Rectal smooth muscle tissue (tissue), 1 donor: Measurements from ENCODE around the gene RNF19B.
"Not testable (repeated sequence)": the region's sequence is repeated elsewhere in the genome, so short reads cannot be mapped to it uniquely, and the experiment has no call there.

ENCODE experiments used
- H3K27ac ChIP-seq: one replicate; pipeline ENCODE4 v1.7.0; 2013; ENCODE audit warnings: low read depth, low read length, inconsistent platforms
- H3K27me3 ChIP-seq: one replicate; pipeline ENCODE4 v1.7.0; 2013; ENCODE audit warnings: low read length; ENCODE audit not compliant: control insufficient read depth, insufficient read depth
- H3K36me3 ChIP-seq: one replicate; pipeline ENCODE4 v1.7.0; 2013; ENCODE audit warnings: low read length; ENCODE audit not compliant: control insufficient read depth, insufficient read depth
- H3K4me1 ChIP-seq: one replicate; pipeline ENCODE4 v1.7.0; 2013; ENCODE audit warnings: low read length; ENCODE audit not compliant: control insufficient read depth, insufficient read depth
- H3K4me3 ChIP-seq: one replicate; pipeline ENCODE4 v1.7.0; 2013; ENCODE audit warnings: low read length
- H3K9ac ChIP-seq: one replicate; pipeline ENCODE4 v1.7.0; 2013; ENCODE audit warnings: low read length

RNF19B gene

DNA sequence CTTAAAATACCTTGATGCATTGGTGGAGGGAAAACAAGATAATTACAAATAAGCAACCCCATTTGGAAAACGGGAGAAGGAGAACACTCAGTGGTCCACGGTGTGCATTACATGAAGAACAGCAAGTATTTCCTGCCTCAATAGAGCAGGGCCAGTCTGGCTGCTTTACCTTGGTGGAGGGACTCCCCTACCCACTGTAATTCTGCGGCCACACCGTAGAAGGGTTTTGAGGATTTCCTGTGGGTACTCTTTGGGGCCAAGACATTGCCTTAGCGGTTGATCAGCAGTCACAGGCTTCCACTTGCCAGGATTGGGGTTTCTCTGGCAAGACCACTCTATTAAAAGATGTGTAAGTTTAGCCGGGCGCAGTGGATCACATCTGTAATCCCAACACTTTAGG lies 47.1 kb downstream of the RNF19B start:
- Histone ChIP-seq H3K4me3 (no peak overlapping the region), H3K9ac (no peak overlapping the region), H3K36me3 (no peaks in the 10 kb centered on the region), H3K27ac (no peak overlapping the region), H3K4me1 (no peaks in the 10 kb centered on the region), H3K27me3 (peaks cover 2% of the 10 kb centered on the region)

DNA sequence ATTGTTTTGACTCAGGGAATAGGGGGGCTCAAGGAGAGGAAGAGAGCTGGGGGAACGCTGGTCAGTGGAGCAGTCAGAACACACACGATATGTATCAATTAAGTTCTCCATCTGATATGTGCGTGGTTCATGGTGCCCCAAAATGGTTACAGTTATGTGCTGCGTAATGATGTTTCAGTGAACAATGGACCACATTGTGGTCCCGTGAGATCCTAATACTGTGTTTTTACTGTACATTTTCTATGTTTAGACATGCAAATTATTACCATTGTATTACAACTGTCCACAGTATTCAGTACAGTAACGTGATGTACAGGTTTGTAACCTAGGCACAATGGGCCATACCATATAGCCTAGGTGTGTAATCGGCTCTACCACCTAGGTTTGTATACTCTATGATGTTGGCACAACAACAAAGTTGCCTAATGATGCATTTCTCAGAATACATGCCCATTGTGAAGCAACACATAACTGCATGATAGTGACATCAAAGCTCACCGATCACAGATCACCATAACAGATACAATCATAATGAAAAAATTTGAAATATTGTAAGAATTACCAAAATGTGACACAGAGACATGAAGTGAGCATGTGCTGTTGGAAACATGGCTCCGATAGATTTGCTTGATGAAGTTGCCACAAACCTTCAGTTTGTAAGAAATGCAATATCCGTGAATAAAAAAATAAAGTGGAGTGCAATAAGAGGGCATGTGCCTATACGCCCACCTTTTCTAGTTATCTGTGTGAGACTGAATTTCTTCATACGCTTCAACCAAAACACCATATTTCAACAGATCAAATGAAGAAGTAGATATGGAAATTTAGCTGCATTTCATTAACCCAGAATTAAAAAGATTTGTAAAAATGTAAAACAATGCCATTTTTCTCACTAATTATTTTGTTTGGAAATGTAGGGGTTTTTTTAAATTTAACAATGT lies 48.6 kb downstream of the RNF19B start:
- H3K9ac ChIP-seq = no peak overlapping the region
- peaks cover 2% of the 10 kb centered on the region for H3K27me3 ChIP-seq
- H3K4me1 ChIP-seq = no peaks in the 10 kb centered on the region
- H3K27ac ChIP-seq = no peak overlapping the region
- H3K36me3 ChIP-seq = no peaks in the 10 kb centered on the region
- no peak overlapping the region for H3K4me3 ChIP-seq

DNA sequence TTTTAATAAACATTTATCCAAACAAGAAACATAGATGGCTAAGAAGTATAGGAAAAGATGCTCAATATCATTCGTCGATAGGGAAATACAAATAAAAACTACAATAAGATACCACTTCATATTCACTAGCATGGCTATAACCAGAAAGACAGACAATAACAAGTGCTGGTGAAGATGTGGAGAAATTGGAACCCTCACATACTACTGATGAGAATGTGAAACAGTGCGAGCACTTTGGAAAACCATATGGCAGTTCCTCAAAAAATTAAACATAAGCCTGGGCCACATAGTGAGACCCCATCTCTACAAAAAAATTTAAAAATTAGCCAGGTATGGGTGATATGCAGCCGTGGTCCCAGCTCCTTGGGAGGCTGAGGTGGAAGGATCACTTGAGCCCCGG lies 54.3 kb downstream of the RNF19B start:
- no peaks in the 10 kb centered on the region for H3K36me3 ChIP-seq
- no peak overlapping the region for H3K9ac ChIP-seq
- H3K27me3 ChIP-seq = no peaks in the 10 kb centered on the region
- H3K27ac ChIP-seq = no peak overlapping the region
- H3K4me1 ChIP-seq = no peaks in the 10 kb centered on the region
- H3K4me3 ChIP-seq = no peak overlapping the region

DNA sequence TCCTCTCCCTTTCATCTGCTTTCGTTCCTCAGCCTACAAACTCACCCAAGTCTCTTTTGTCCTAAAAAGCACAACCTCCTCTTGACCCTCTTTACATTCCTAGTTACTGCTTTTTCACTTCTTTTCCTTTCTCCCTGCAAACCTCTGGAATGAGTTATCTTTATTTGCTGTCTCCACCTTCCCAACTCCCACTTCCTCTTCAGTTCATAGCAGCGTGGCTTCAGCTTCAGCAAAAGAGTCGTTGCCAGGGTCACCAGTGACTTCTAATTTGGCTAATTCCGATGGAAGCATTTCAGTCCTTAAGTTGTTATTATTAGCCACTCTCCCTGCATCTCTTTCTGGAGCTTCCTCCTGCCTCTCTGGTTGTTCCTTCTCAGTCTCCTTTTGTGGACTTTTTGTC lies 57.2 kb downstream of the RNF19B start:
- H3K4me3 ChIP-seq = no peak overlapping the region
- H3K4me1 ChIP-seq = no peaks in the 10 kb centered on the region
- H3K27ac ChIP-seq = no peak overlapping the region
- H3K36me3 ChIP-seq = no peaks in the 10 kb centered on the region
- no peak overlapping the region for H3K9ac ChIP-seq
- no peaks in the 10 kb centered on the region for H3K27me3 ChIP-seq

DNA sequence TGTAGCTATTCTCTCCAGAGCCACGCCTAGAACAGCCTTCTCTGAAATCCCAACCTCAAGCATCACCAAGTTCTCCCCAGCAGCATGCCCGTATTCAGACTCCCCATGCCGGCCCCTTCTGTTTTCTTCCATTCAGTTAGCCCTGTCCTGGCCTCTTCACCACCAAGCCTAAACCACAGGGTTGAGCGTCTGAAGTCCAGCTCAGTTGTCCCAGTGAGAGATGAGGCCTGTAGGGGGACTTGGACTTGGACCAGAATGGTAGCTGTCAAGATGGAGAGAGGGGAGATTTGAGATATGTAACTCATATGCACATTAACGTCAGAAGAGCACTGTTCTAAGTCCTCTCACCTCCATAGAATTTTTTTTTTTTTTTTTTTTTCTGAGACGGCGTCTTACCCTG lies 58.0 kb downstream of the RNF19B start:
- Histone ChIP-seq H3K4me1 (no peaks in the 10 kb centered on the region), H3K4me3 (no peak overlapping the region), H3K9ac (no peak overlapping the region), H3K36me3 (no peaks in the 10 kb centered on the region), H3K27ac (no peak overlapping the region), H3K27me3 (no peaks in the 10 kb centered on the region)

DNA sequence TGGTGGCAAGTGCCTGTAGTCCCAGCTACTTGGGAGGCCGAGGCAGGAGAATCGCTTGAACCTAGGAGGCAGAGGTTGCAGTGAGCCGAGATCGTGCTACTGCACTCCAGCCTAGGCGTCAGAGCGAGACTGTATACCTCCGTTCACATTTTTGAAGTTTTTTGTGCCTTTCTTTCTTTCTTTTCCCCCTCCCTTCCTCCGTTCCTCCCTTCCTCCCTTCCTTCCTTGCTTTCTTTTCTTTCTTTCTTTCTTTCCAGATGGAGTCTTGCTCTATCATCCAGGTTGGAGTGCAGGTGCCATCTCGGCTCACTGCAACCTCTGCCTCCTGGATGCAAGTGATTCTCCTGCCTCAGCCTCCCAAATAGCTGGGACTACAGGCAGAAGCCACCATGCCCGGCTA lies 59.0 kb downstream of the RNF19B start:
- not testable (repeated sequence) for H3K9ac ChIP-seq, H3K4me3 ChIP-seq, H3K4me1 ChIP-seq, H3K27me3 ChIP-seq, H3K36me3 ChIP-seq, H3K27ac ChIP-seq

DNA sequence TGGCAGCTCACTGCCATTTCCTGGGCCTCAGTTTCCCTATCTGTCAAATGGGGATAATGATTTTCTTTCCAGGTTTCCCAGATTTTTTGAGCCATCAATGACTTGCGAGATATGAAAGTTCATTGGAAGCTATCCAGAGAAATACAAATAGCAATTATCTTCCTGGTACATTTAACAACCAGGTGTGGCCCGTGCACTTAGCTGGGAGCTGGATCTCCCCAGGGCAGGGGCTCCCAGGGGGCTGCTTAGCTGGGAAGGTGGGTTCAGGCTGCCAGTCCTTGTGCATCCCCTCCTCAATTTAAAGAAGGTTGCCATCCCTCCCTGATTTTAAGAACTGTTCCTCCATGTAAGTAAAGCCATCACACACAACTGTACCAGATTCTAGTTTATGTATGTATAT lies 59.8 kb downstream of the RNF19B start:
- Histone ChIP-seq H3K27me3 (no peaks in the 10 kb centered on the region), H3K4me3 (peak overlapping the region; percentile 25), H3K27ac (no peak overlapping the region)

DNA sequence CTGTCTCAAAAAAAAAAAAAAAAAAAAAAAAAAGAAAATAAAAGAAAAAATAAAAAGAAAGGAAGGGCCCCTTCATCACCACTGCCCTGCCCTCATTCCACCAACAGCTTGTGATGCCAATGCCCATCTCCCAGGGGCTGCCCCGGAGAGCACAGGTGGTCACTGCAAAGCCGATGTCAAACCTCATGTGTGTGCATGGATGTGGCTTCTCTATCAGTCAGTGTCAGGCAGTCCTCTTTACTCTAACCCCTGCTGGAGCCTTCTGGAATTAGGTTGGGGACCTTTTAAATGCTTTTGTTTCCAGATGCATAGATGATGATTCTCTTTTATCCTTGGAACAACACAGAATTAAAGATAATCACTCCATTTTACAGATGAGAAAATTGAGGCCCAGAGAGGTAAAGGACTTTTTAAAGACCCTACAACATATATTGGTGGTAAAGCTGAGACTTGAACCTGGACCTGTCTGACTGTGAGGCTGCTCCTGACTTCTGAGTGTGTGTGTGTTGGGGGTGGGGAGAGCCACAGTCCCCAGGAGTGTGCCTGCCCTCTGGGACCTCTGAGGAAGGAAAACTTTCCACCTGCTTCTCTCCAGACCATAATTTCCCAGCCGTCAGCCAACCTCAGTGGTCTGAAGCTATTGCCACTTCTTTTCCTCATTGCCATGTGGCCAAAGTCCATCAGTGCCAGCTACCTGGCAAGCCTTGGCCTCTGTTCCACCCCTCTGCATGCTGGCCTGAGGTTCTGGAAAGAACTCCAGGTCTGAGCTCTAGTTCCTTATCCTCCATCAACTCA lies 60.4 kb downstream of the RNF19B start:
- Histone ChIP-seq H3K9ac (no peak overlapping the region), H3K27me3 (no peaks in the 10 kb centered on the region), H3K27ac (no peak overlapping the region), H3K36me3 (no peaks in the 10 kb centered on the region), H3K4me1 (no peaks in the 10 kb centered on the region), H3K4me3 (peak overlapping the region; percentile 25)

More for the DNA sequence above, 59.8 kb downstream of the RNF19B start:
- Histone ChIP-seq H3K36me3 (no peaks in the 10 kb centered on the region), H3K9ac (no peak overlapping the region), H3K4me1 (no peaks in the 10 kb centered on the region)

DNA sequence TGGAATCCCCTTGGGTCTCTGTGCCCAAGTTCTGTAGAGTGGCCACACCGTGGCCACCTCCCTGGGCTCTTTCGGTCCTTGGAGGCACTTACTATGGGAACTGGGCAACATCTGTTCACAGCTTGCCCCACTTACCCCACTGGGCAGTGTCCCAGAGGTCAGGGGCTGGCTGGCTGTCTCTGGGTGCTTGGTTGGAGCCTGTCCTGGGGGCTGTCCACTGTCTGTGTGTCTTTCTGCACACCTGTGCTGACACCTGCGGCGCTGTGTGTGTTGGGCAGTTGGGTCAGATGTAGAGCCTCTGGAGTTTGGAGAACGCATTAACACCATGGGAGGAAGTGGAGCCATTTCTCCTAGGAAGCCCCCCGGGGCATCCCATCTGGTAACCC lies 62.1 kb downstream of the RNF19B start:
- H3K27me3 ChIP-seq = no peaks in the 10 kb centered on the region
- no peaks in the 10 kb centered on the region for H3K36me3 ChIP-seq
- no peaks in the 10 kb centered on the region for H3K4me1 ChIP-seq
- H3K27ac ChIP-seq = no peak overlapping the region
- H3K4me3 ChIP-seq = no peak overlapping the region
- no peak overlapping the region for H3K9ac ChIP-seq

DNA sequence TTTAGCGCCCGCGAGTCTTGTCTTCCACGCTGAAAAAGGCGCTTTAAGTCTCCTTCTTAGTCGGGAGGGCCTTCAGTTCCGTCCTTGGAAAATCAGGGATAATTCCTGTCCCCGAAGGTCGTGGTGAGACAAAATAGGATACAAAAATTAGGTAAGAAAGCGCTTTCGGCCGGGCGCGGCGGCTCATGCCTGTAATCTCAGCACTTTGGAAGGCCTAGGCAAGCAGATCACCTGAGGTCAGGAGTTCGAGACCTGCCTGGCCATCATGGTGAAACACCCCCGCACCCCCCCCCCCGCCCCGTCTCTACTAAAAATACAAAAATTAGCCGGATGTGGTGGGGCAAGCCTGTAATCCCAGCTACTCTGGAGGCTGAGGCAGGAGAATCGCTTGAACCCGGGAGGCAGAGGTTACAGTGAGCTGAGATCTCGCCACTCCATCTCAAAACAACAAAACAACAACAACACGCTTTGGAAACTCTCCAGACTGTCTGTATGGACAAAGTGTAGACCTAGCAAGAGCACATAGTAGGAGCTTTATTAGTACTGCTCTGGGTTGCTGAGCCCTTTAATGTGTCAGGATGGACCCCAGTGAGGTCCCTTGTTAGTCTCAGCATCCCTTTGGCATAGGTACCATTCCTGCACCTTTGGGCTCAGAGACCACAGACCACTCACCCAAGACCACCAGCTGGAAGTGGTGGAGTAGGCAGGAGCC lies 62.6 kb downstream of the RNF19B start:
- H3K4me1 ChIP-seq = no peaks in the 10 kb centered on the region
- H3K9ac ChIP-seq = peak overlapping the region; percentile 35
- peak overlapping the region; percentile 62 for H3K4me3 ChIP-seq
- H3K27me3 ChIP-seq = no peaks in the 10 kb centered on the region
- no peaks in the 10 kb centered on the region for H3K36me3 ChIP-seq
- no peak overlapping the region for H3K27ac ChIP-seq

DNA sequence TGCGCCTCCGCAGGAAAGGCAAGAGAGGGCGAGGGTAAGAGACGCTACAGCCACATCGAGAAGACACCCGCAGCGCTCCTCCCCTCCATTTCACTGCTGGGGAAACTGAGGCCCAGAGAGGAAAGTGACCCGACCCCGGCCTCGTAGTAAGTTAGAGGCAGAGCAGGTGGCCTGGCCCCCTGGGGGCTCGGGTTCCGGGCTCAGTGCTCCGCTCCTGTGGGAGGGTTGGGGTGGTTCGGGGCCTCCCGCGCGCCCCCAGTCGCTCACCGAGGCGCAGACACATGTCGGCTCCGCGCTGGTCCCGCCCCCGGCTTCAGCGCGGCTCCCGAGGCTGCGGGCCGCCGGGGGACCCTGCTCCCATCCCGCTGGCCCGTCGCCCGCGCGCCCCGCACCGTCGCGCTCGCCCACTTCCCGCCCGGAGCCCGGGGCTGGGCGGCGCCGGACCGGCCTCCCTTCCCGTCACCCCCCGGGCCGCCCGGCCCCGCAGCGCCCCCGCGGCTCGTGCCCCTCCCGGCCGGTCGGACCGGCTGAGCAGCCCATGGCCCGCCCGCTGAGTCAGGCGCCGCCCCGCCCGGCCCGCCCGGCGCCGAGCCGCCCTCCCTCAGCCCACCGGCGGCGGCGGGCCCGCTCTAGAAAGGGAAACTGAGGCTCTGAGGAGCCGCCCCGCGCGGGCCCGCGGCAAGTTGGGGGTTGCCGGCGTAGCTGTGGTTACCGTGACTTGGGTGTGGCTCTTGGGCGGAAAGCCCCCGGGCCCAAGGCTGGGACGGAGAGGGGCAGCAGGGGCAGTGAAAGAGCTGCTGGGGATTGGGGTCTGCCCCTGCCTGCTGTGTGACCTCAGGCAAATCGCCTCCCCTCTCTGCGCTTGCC lies 63.4 kb downstream of the RNF19B start, which contains the start of gene TMEM54:
TSS of gene TMEM54 (minus strand) at position 434 of the 867 bp plus-strand sequence. CDS start at position 283, 151 bp downstream.
- H3K4me1 ChIP-seq = no peaks in the 10 kb centered on the region
- peak within 1 kb of the TSS; percentile 79 for H3K9ac ChIP-seq
- no peak within 1 kb of the TSS for H3K27ac ChIP-seq

More for the DNA sequence above, 63.4 kb downstream of the RNF19B start, which contains the start of gene TMEM54:
- Histone ChIP-seq H3K36me3 (no peaks in the 10 kb centered on the region), H3K27me3 (no peaks in the 10 kb centered on the region), H3K4me3 (peak within 1 kb of the TSS; percentile 76)
